Measurements from ENCODE around the gene PHF12.
"Not testable (repeated sequence)": the region's sequence is repeated elsewhere in the genome, so short reads cannot be mapped to it uniquely, and the experiment has no call there.

Gene PHF12

GRCh38 chr17:28882154-28882895 lies 69.0 kb downstream of the PHF12 start:
- Histone ChIP-seq H3K27me3 (ENCODE audit: insufficient read depth, low read length) (no peaks in the 10 kb centered on the region), H3K4me1 (ENCODE audit: insufficient read depth, low read length) (no peaks in the 10 kb centered on the region), H3K9me3 (ENCODE audit: insufficient read depth, low read depth, low read length) (no peaks in the 10 kb centered on the region), H3K4me3 (ENCODE audit: low read length) (no peak overlapping the region), H3K27ac (ENCODE audit: low read length) (no peak overlapping the region), H3K9ac (ENCODE audit: low read depth, low read length) (no peak overlapping the region), H3K36me3 (ENCODE audit: insufficient read depth, low read depth, low read length) (peaks cover 53% of the 10 kb centered on the region)

DNA sequence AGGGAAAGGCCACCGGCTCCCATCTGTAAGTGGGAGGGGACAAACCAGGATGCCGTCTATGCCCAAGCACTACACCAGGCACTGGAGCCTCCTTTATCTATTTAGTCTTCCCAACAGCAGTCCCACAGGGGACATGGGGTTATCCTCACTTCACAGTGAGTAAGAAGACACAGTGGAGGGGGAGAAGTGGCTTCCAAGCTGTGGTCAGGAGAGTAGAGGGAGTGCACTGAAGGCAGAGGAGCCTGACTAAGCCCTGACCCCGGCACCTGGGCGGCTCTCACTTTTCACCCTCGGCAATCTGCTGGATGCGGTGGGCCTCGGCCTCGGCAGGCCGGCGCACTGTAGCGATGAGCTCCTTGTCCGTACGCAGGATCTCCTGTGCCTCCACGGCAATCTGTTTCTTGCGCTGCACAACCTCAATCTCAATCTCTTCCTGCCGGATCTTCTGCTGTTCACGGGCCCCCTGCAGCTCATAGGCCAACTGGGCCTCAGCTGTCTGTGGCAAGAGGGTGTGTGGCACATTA lies 69.7 kb downstream of the PHF12 start:
- Histone ChIP-seq H3K36me3 (ENCODE audit: insufficient read depth, low read depth, low read length) (peaks cover 53% of the 10 kb centered on the region), H3K27me3 (ENCODE audit: insufficient read depth, low read length) (no peaks in the 10 kb centered on the region), H3K9ac (ENCODE audit: low read depth, low read length) (no peak overlapping the region), H3K9me3 (ENCODE audit: insufficient read depth, low read depth, low read length) (no peaks in the 10 kb centered on the region), H3K4me3 (ENCODE audit: low read length) (no peak overlapping the region), H3K4me1 (ENCODE audit: insufficient read depth, low read length) (no peaks in the 10 kb centered on the region), H3K27ac (ENCODE audit: low read length) (no peak overlapping the region)

GRCh38 chr17:28880572-28880945 lies 70.8 kb downstream of the PHF12 start:
- Histone ChIP-seq H3K36me3 (ENCODE audit: insufficient read depth, low read depth, low read length) (peaks cover 53% of the 10 kb centered on the region), H3K27ac (ENCODE audit: low read length) (no peak overlapping the region)

DNA sequence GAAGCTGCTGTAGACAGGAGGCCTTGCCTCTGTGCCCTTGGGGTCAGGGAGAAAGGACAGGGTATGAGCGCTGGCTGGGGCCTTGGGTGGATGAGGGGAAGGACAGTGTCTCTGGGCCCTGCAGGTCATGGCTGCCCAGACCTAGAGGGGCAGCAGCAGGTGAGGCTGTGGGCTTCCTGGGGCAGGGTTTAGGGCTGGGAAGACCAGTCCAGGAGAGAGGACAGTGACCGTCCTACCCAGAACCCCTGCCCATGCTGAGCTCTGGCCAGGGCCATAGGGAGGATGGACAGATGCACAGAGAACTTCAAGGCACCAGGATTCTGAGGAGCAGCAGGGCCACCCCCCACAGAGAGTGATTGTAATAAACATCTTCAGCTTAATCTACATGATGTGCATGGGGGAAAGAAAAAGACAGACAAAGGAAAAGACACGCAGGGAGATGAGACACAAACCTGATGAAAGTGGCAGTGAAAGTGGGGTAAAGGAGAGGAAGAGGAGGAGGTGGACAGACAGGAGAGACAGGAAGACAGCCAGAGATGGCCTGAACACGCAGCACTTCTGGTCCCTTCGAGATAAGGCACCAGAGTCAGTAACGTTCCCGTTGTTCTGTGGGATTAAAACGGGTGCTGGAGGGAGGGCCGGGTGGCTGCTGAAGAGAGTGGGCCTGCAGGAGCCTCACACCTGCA lies 71.3 kb downstream of the PHF12 start:
- no peak overlapping the region for H3K4me3 ChIP-seq (ENCODE audit: low read length)
- H3K27ac ChIP-seq (ENCODE audit: low read length), result no peak overlapping the region
- no peaks in the 10 kb centered on the region for H3K4me1 ChIP-seq (ENCODE audit: insufficient read depth, low read length)
- H3K27me3 ChIP-seq (ENCODE audit: insufficient read depth, low read length), result no peaks in the 10 kb centered on the region
- no peaks in the 10 kb centered on the region for H3K9me3 ChIP-seq (ENCODE audit: insufficient read depth, low read depth, low read length)
- H3K36me3 ChIP-seq (ENCODE audit: insufficient read depth, low read depth, low read length), result peaks cover 53% of the 10 kb centered on the region
- H3K9ac ChIP-seq (ENCODE audit: low read depth, low read length), result no peak overlapping the region

More at GRCh38 chr17:28880572-28880945, 70.8 kb downstream of the PHF12 start:
- no peaks in the 10 kb centered on the region for H3K4me1 ChIP-seq (ENCODE audit: insufficient read depth, low read length)
- no peak overlapping the region for H3K9ac ChIP-seq (ENCODE audit: low read depth, low read length)
- H3K27me3 ChIP-seq (ENCODE audit: insufficient read depth, low read length), result no peaks in the 10 kb centered on the region
- H3K4me3 ChIP-seq (ENCODE audit: low read length), result no peak overlapping the region
- H3K9me3 ChIP-seq (ENCODE audit: insufficient read depth, low read depth, low read length), result no peaks in the 10 kb centered on the region

- Histone ChIP-seq H3K27ac (ENCODE audit: low read length) (no peak overlapping the region), H3K4me3 (ENCODE audit: low read length) (no peak overlapping the region), H3K27me3 (ENCODE audit: insufficient read depth, low read length) (no peaks in the 10 kb centered on the region), H3K9ac (ENCODE audit: low read depth, low read length) (no peak overlapping the region), H3K9me3 (ENCODE audit: insufficient read depth, low read depth, low read length) (no peaks in the 10 kb centered on the region), H3K36me3 (ENCODE audit: insufficient read depth, low read depth, low read length) (peaks cover 48% of the 10 kb centered on the region), H3K4me1 (ENCODE audit: insufficient read depth, low read length) (no peaks in the 10 kb centered on the region)
Observed at GRCh38 chr17:28878981-28879380, 72.3 kb downstream of the PHF12 start.

DNA sequence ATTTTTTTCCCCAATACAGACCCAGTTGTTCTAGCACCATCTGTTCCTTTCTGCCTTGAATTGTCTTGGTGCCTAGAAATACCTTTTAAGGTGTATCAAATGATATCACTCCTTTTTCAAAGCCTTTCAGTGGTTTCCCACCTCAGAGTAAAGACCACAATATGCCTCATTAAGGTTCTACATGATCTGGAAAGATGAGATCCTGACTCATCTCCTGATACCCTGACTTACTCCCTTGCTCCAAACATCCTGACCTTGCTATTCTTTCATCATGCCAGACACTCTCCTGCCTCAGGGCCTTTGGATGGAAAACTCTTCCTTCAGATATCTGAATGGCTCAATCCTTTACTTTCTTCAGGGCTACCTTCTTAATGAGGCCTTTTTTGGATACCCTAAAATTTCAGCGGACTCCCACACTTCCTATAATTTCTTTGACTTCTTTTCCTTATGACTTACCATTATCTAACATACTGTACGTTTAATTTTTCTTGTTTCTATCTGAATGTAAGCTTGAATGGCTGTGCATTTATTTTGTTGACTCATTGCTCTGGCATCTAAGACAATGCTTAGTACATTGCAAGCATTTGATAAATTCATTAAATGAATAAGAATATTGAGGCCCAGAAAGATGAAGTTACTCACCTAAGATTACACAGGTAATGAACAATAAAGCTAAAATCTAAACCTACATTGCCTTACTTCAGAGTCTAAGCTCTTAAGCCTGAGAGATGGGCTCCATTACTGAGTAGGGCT lies 73.0 kb downstream of the PHF12 start:
- Histone ChIP-seq H3K27ac (ENCODE audit: low read length) (no peak overlapping the region), H3K4me3 (ENCODE audit: low read length) (no peak overlapping the region), H3K36me3 (ENCODE audit: insufficient read depth, low read depth, low read length) (peaks cover 48% of the 10 kb centered on the region), H3K9ac (ENCODE audit: low read depth, low read length) (no peak overlapping the region), H3K27me3 (ENCODE audit: insufficient read depth, low read length) (no peaks in the 10 kb centered on the region), H3K9me3 (ENCODE audit: insufficient read depth, low read depth, low read length) (no peaks in the 10 kb centered on the region), H3K4me1 (ENCODE audit: insufficient read depth, low read length) (no peaks in the 10 kb centered on the region)

GRCh38 chr17:28877150-28877711 lies 74.1 kb downstream of the PHF12 start:
- peaks cover 39% of the 10 kb centered on the region for H3K36me3 ChIP-seq (ENCODE audit: insufficient read depth, low read depth, low read length)
- H3K27me3 ChIP-seq (ENCODE audit: insufficient read depth, low read length); H3K9me3 ChIP-seq (ENCODE audit: insufficient read depth, low read depth, low read length); H3K27ac ChIP-seq (ENCODE audit: low read length); H3K9ac ChIP-seq (ENCODE audit: low read depth, low read length); H3K4me3 ChIP-seq (ENCODE audit: low read length); H3K4me1 ChIP-seq (ENCODE audit: insufficient read depth, low read length): not testable (repeated sequence)

DNA sequence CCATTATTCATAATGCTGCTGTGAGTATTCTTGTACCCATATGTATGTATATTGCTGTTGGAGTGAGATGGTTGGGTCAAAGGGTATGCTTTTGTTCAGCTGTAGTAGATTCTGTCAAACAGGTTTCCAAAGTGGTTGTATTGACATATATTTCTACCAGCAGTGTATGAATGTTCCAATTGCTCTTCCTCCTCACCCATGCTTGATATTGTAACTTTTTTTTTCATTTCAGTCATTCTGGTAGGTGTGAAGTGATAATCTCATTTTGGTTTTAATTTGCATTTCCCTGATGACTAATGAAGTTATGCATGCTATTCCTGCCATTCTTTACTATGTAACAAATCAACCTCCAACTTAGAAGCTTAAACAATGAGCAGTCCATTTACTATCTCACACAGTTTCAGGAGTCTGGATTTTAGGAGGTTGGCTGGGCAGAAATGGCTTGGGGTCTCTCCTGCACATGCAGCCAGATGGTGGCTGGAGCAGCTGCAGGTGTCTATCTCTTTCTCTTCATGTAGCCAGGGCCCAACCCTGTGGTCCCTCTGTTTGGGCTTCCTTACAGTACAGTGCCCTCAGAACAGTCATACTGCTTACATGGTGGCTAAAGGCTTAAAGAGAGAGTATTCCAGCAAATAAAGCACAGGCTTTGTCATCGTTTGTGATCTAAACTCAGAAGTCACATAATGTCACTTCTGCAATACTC lies 75.3 kb downstream of the PHF12 start:
- no peaks in the 10 kb centered on the region for H3K9me3 ChIP-seq (ENCODE audit: insufficient read depth, low read depth, low read length)
- no peaks in the 10 kb centered on the region for H3K27me3 ChIP-seq (ENCODE audit: insufficient read depth, low read length)
- no peak overlapping the region for H3K27ac ChIP-seq (ENCODE audit: low read length)
- H3K9ac ChIP-seq (ENCODE audit: low read depth, low read length), result no peak overlapping the region
- H3K4me3 ChIP-seq (ENCODE audit: low read length), result no peak overlapping the region
- no peaks in the 10 kb centered on the region for H3K4me1 ChIP-seq (ENCODE audit: insufficient read depth, low read length)
- peaks cover 26% of the 10 kb centered on the region for H3K36me3 ChIP-seq (ENCODE audit: insufficient read depth, low read depth, low read length)

DNA sequence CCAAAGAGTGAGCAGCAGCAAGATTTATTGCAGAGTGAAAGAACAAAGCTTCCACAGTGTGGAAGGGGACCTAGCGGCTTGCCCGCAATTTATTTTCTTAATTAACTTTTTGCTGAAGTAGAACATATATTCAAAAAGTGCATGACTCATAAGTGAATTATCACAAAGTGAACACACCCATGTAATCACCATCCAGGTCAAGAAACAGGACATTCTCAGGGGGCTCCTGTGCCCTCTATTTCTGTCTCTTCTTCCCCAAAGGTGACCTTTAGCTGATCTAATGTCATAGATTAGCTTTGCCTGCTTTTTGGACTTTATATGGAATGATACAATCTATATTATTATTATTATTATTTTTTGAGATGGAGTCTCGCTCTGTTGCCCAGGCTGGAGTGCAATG lies 76.6 kb downstream of the PHF12 start:
- H3K27ac ChIP-seq (ENCODE audit: low read length), result no peak overlapping the region
- H3K4me1 ChIP-seq (ENCODE audit: insufficient read depth, low read length), result no peaks in the 10 kb centered on the region

DNA sequence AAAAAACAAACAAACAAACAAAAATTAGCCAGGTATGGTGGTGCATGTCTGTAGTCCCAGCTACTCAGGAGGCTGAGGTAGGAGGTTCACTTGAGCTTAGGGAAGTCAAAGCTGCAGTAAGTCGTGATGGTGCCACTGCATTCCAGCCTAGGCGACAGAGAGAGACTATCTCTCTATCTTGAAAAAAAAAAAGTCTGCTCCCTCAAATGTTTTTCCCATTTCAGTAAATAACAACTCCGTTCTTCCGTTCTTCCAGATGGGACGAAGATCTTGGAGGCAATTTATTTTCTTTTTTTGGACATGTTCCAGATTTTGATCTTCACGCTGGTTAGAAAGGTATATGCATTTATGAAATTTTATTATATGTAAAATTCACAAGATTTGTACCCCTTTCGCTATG lies 77.5 kb downstream of the PHF12 start:
- peaks cover 8% of the 10 kb centered on the region; the same call in 1 of the 2 replicates for H3K36me3 ChIP-seq (ENCODE audit: insufficient read depth, low read depth, low read length)
- no peaks in the 10 kb centered on the region for H3K27me3 ChIP-seq (ENCODE audit: insufficient read depth, low read length)
- no peaks in the 10 kb centered on the region for H3K9me3 ChIP-seq (ENCODE audit: insufficient read depth, low read depth, low read length)
- no peak overlapping the region for H3K27ac ChIP-seq (ENCODE audit: low read length)
- H3K4me1 ChIP-seq (ENCODE audit: insufficient read depth, low read length), result no peaks in the 10 kb centered on the region
- no peak overlapping the region for H3K9ac ChIP-seq (ENCODE audit: low read depth, low read length)
- no peak overlapping the region for H3K4me3 ChIP-seq (ENCODE audit: low read length)

More for the DNA sequence above, 76.6 kb downstream of the PHF12 start:
- no peak overlapping the region for H3K9ac ChIP-seq (ENCODE audit: low read depth, low read length)
- no peaks in the 10 kb centered on the region for H3K27me3 ChIP-seq (ENCODE audit: insufficient read depth, low read length)
- H3K4me3 ChIP-seq (ENCODE audit: low read length), result no peak overlapping the region
- peaks cover 14% of the 10 kb centered on the region for H3K36me3 ChIP-seq (ENCODE audit: insufficient read depth, low read depth, low read length)
- no peaks in the 10 kb centered on the region for H3K9me3 ChIP-seq (ENCODE audit: insufficient read depth, low read depth, low read length)

DNA sequence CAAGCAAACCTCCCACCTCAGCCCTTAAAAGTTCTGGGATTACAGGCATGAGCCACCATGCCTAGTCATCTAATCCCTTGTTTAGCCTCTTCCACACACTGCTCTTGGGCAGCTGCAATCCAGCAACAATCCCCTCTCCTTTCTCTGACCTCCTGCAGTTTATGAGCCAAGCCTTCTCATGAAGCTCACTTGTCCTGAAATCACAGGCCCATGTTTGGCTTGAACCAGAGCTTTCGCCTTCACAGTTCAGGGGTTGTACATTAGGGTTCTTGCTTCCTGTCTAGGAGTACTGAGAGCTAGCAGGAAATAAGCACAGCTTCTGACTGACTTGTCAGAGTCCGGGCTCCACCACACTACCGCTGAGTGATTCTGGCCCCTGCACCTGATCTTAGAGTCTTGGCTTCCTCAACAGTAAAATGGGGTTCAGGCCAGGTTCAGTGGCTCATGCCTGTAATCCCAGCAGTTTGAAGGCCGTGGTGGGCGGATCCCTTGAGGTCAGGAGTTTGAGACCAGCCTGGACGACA lies 80.2 kb downstream of the PHF12 start:
- Histone ChIP-seq H3K9ac (ENCODE audit: low read depth, low read length) (no peak overlapping the region), H3K9me3 (ENCODE audit: insufficient read depth, low read depth, low read length) (no peaks in the 10 kb centered on the region), H3K27me3 (ENCODE audit: insufficient read depth, low read length) (no peaks in the 10 kb centered on the region), H3K4me1 (ENCODE audit: insufficient read depth, low read length) (no peaks in the 10 kb centered on the region), H3K4me3 (ENCODE audit: low read length) (no peak overlapping the region), H3K27ac (ENCODE audit: low read length) (no peak overlapping the region), H3K36me3 (ENCODE audit: insufficient read depth, low read depth, low read length) (no peaks in the 10 kb centered on the region)

Data from iPS-20b (cell line).